NCI-H1694 (cell line): ENCODE results near the gene LCK.
"Not testable (repeated sequence)": the region's sequence is repeated elsewhere in the genome, so short reads cannot be mapped to it uniquely, and the experiment has no call there.

ENCODE experiments used
- DNase-seq: peaks from one replicate; lab custom pipeline; 2025; lab: John Stamatoyannopoulos, UW

LCK gene

DNA sequence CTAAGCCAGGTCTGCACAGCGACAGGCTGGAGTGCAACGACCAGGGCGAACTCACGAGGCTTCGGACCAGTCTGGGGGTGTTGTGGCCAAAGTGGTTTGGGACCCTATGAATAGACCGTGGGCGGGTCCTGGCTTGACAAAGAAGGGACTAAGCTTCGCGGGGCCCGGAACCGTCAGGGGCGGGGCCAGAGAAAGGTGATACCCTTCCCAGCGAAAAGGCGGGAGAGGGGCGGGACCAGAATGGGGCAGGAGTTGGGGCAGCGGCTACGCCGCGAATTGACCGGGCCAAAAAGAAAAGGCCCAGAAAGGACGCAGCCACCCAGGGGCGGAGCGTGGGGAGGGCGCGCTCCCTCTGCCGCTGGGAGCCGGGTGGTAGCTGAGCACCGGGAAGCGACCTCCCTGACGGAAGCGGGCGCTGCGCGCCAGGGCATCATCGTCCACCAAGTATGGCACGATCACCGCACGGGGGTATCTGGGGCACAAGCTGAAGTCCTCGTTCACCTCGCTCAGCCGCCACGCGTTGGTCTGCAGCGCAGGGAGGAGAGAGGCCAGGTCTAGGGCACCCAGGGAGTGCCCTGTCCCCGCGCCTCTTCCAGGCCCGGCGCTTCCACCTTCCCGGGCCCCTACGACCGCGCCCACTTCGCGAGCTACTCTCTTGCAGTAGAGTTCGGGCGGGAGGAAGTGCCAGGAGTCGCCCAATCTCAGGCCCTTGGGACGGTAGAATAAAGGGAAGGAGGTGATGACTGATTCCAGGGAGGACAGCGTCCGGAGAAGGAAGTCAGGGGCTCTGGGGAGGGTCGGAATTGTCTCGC, 10.7 kb upstream of the LCK start:
- DNase-seq = peak; percentile 26

DNA sequence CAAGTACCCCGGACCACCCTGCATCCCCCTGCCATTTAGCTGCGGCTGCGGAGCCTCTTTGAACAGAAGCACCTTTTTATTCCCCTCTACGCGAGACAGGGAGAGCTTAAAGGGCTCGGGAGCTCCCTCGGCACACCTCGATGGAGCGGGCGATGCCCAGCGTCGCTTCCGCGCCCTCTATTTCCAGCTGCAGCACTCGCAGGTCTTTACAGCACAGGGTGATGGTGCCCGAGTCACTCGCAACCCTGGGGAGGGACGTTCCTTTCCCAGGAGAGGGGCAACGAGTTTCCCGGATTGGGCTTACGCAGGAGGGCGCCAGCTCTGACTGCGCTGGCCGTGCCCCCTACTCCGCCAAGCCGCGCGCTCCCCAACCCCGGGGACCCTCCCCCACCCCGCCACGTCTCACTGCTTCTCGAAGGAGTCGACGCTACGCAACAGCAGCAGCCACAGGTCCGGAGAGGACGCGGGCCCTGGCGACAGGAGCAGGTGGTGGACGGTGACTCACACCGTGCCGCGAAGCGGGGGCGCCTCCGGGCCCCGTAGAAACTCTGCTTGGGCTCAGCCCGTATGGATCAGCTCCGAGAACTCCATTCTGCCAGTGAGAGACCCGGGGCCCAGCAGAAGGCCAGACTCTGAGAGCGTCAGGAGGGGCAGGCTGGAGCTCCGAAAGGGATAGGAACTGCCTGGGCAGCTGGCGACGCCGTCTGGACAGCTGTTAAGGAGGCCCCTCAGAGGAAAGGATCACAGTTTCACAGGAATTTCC, 9.9 kb upstream of the LCK start:
- no peak for DNase-seq

DNA sequence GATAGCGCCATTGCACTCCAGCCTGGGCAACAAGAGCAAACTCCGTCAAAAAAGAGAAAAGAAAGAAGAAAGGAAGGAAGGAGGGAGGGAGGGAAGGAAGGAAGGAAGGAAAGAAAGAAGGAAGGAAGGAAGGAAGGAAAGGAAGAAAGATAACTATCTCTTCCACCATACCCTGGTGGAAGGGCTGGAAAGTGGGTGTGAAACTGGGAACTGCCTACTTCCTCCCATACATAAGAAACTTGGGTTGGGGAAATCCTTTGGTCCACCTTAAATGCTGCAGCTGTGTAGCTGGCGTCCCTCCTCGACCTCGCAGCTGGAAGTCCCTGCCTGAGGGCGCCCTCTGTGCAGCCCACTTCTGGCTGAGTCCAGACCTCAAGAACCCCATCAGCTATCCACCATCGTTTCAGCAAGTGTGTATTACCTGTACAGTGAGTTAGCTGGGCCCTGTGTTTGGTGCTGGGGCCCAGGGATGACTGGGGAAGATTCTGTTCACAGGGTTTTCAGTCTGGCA, 8.7 kb upstream of the LCK start:
- no peak for DNase-seq

DNA sequence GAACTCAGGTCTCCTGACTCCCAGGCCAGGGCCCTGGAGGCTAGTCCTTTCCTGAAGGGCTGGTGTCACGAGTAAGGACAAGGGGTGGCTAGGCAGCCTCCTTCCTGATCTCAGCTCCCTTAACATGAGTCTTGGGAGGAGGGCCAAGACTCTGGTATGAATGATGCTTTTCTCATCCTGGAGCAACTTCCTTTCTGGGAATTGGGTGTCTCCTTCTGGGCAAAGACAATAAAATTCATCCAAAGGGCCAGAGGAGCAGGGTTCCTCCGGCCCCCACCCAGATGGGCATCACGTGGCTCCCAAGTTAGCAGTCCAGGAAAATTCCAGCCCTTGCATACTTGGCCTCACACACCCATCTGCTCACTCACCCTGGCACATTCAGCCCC, 4.2 kb upstream of the LCK start, which contains the start of gene FAM167B:
FAM167B (plus strand) TSS at position 335 of the 386 bp plus-strand sequence. CDS start 200 bp downstream, outside the sequence.
- no peak for DNase-seq

DNA sequence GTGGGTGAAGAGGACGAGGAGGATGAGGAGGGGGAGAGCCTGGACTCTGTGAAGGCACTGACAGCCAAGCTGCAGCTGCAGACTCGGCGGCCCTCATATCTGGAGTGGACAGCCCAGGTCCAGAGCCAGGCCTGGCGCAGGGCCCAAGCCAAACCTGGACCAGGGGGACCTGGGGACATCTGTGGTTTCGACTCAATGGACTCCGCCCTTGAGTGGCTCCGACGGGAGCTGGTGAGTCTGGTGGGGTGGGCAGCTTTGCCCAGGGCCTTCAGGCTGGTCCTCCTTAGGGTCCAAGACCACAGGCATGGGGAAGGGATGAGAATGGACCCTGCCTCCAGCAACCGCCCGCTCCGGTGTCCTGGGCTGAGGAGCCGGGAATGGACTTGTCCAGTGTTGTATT, 3.6 kb upstream of the LCK start:
- no peak for DNase-seq

DNA sequence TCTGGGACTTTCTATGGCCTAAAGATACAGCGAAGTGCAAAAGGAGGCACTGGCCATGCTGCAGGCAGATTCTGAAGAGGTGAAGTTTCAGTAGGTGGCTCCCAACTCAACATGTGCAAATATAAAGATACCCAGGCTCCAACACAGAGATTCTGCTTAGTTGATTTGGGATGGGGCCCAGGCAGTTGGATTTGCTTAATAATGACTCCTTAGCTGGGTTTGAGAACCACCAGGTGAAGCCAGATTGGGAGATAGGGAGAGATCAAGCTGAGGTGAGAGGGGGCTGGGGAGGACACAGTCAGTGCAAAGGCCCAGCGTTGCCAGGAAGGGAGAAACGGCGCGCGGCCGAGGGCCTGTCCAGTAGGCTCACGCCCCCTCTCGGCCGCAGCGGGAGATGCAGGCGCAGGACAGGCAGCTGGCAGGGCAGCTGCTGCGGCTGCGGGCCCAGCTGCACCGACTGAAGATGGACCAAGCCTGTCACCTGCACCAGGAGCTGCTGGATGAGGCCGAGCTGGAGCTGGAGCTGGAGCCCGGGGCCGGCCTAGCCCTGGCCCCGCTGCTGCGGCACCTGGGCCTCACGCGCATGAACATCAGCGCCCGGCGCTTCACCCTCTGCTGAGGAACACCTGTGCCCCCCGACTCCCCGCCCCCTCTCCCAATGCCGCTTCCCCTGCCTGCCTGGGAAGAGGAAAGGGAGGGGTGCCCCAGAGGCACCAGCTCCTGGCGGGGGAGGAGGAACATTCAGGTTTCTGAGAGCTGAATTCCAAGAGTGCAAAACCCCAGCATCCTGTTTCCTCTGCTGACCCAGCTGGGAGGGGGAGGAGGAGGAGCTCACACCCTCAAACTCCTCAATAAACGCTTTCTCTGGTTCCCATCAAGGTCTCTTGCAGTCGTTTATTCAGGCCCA, 2.8 kb upstream of the LCK start:
- DNase-seq = peak; percentile 21

DNA sequence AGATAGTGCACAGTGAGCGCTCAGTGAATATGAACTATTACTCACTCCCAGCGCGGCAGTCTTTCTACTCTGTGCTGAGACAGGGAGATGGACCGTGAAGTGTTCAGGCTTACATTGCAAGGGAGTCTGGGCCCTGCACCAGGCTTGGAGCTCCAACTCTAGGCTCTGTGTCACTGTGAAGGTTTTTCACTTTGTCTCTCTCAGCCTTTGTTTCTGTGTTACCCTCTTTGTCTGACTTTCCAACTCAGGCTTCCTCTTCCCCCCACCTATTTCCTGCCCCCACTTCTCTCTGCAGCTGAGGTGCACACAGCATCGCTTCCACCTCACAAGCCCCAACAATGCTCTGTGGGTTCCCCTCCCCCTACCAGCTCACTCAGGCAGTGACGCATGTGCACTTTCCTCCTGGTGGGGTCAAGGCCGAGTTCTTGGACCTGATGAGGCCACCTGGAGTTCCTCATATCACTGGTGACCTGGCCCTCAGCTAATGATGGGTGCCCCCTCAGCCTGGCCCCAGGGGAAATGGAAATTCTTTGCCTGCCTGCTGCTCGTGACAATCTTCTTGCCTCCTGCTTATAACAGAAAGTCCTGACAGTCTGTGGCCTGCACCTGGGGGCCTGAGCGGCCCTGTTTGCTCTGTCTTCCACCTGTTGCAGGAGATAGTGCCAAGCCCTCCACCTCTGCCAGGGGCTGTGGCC, 1.1 kb upstream of the LCK start:
- DNase-seq = no peak

DNA sequence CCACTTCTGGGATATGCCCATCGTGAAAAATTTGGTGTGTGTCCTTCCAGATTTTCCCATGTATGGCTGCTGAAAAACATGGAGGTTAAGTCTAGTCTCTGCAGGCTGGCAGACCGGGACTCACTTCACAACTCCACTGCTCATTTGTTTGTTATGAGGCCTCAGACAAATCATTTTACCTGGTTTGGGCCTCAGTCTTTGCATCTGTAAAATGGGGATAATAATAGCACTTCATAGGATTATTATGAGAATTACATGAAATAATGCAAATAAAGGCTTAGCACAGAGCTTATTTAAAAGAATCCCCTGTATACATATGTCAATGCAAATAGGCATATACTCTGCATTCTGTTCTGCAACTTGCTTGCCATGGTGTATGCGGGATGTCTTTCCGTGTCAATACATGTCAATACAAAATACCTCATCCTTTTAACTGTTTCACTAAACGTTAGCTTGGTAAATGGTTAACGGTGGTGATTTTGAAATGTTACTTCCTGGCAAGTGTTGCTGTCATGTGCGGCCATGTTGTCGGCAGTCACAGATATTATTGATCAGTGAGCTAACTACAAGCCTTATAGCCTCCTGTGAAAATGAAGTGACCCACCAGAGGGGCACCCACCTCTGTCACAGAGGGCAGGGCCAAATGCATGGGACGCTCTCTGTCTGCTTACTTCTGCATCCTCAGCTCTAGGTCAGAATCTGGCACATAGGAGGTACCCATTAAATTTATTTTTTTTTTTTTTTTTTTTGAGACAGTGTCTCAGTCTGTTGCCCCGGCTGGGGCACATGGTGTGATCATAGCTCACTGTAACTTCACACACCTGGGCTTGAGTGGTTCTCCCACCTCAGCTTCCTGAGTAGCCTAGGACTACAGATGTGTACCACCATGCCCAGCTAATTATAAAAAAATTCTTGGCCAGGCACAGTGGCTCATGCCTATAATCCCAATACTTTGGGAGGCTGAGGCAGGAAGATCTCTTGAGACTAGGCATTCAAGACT, 4.3 kb downstream of the LCK start:
- no peak for DNase-seq

DNA sequence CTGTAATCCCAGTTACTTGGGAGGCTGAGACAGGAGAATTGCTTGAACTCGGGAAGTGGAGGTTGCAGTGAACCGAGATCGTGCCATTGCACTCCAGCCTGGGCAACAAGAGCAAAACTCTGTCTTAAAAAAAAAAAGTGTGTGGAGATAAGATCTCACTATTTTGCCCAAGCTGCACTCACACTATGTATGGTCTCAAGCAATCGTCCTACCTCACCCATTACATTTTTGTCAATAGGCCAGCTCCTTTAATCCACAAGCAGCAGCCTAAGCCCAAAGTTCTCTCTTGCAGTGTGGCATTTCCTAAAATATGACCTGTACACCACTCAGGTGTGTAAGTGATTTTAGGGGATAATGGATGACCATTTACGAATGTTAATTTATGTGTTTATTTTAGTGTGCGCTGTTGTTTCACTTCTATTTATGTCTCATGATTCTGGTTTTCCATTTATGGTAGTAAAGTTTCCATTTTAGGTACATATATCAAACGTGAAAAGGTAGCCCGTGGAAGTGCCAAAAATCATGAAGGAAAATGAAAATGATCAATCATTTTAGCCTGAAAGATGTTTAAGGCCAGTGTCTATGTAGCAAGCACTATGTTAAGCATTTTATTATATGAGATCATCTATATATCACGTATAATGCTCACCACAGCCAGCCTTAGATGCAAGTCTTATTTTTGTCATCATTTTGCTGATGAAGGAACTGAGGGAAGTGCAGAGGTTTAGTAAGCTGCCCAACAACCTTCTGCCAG, 5.6 kb downstream of the LCK start:
- DNase-seq = no peak

DNA sequence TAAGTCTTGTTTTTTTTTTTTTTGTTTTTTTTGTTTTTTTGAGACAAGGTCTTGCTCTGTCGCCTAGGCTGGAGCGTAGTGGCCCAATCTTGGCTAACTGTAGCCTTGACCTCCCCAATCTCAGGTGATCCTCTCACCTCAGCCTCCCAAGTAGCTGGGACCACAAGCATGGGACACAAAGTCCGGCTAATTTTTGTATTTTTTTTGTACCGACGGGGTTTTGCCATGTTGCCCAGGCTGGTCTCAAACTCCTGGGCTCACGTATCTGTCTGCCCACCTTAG, 6.1 kb downstream of the LCK start:
- DNase-seq = no peak

DNA sequence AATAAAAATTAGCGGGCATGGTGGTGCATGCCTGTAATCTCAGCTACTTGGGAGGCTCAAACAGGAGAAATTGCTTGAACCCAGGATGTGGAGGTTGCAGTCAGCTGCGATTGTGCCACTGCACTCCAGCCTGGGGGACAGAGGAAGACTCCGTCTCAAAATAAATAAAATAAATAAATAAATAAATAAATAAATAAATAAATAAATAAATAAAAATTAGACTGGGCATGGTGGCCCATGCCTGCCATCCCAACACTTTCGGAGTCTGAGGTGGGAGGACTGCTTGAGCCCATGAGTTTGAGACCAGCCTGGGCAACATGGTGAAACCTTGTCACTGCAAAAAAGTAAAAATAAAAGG, 12.2 kb downstream of the LCK start:
- DNase-seq = not testable (repeated sequence)

DNA sequence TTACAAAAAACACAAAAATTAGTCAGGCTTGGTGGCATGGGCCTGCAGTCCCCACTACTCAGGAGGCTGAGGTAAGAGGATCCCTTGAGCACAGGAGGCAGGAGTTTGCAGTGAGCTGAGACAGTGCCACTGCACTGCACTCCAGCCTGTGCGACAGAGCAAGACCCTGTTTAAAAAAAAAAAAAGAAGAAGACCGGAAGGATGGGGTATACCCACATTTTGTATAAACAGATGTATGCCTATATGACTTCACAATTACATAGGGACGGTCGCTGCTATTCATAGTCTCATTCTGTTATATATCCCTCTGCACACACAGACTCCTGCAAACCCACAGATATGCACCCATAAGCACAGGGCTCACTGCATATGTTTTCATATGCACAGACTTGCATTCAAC, 12.7 kb downstream of the LCK start:
- DNase-seq = no peak

DNA sequence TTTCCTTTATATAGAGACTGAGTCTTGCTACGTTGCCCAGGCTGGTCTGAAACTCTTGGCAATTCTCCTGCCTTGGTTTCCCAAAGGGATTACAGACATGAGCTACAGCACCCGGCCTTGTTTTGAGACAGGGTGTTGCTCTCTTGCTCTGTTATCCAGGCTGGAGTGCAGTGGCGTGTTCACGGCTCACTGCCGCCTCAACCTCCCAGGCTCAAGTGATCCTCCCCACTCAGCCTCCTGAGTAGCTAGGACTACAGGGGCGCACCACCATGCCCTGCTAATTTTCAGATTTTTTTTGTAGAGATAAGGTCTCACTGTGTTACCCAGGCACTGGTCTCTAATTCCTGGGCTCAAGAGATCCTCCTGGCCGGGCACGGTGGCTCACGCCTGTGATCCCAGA, 14.8 kb downstream of the LCK start:
- DNase-seq = no peak

DNA sequence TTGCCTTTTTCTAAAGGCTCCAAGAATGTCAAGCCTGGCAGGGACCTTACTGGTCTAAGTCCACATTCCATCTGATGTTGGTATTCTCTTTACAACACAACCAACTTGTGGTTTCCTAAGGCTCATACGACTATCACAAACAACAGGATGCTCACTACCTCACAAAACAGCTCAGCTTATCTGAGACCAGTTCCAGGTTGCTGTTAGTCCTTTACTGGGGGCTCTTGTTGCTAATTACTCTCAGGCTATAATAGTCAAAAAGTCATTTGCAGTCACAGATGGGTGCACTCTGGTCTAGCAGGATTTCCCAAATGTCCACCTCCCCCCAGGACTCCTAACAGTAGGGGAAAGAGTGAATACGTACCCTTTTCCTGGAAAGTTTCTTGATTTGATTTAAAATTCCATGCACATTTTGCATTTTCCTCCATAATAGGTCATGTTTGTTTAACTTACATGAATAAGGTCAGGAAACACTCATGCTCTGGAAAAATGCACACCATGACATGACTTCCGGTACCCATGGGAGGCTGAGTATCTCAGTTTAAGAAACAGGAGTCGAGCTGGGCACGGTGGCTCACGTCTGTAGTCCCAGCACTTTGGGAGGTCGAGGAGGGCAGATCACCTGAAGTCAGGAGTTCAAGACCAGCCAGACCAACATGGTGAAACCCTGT, 16.0 kb downstream of the LCK start:
- no peak for DNase-seq

DNA sequence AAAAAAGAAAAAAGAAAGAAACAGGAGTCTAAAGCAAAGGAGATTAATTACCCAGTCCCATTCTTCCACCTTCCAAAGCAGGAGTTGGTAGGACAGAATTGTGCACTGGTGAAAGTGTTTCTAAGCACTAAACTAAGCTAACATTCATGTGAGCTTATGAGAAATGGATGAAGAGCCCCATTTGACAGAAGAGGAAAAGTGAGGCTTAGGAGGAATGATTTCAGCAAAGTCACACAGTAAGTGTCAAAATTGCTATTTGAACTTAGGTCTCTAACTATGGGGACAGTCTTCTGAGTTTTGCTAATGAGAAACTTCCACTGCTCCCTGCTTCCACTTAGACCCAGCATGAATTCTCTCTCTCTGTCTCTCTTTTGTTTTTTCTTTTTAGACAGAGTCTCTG, 18.7 kb downstream of the LCK start:
- DNase-seq = no peak

DNA sequence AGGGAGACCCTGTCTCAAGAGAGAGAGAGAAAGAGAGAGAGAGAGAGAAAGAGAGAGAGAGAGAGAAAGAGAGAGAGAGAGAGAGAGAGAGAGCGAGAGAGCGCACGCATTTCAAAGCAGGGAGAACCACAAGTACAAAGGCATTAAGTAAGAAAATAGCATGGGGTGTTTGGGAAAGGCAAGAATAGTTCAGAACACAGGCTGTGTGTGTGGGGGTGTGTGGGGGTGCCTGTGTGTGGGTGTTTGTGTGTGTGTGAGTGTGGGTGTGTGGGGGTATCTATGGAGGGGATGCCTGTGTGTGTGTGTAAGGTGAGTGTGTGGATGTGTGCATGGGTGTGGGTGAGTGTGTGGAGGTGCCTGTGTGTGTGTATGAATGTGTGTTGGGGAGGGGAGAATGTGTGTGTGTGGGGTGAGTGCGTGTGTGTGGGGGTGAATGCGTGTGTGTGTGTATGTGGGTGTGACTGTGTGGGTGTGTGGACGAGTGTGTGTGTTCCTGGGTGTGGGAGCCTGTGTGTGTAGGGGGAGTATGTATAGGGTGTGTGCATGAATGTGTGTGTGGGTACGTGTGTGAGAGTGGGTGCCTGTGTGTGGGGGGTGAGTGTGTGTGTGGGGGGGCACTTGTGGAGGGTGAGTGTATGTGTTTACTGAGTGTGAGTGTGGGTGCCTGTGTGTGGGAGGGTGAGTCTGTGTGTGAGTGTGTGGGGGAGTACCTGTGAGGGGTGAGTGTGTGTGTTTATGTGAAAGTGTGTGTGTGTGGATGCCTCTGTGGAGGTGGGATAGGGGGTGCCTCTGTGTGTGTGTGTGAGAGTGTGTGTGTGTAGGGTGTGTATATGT, 21.7 kb downstream of the LCK start:
- no peak for DNase-seq

DNA sequence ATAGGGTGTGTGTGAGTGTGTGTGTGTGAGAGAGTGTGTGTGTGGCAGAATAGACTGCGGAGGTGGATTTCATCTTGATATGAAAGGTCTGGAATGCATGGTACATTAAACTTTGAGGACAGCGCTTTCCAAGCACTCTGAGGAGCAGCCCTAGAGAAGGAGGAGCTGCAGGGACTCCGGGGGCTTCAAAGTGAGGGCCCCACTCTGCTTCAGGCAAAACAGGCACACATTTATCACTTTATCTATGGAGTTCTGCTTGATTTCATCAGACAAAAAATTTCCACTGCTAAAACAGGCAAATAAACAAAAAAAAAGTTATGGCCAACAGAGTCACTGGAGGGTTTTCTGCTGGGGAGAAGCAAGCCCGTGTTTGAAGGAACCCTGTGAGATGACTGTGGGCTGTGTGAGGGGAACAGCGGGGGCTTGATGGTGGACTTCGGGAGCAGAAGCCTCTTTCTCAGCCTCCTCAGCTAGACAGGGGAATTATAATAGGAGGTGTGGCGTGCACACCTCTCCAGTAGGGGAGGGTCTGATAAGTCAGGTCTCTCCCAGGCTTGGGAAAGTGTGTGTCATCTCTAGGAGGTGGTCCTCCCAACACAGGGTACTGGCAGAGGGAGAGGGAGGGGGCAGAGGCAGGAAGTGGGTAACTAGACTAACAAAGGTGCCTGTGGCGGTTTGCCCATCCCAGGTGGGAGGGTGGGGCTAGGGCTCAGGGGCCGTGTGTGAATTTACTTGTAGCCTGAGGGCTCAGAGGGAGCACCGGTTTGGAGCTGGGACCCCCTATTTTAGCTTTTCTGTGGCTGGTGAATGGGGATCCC, 22.5 kb downstream of the LCK start:
- DNase-seq = no peak
